ENCODE data around the gene ST6GALNAC1. TPM values are rescaled to one million over a fixed set of nuclear protein-coding genes. Genes with fewer than 3 reads are reported as not detected.

The ST6GALNAC1 gene
- total and polyA plus RNA-seq, 4 donors: 0.16 to 2.1 (median 0.21) TPM; not detected in 1

- no peak for TF ChIP-seq YY1 (IDR thresholded peaks at IDR 0.05)
Measured at GRCh38 chr17:76667491-76667755, 23.9 kb upstream of the ST6GALNAC1 start (continued).

GRCh38 chr17:76660656-76661042, 17.1 kb upstream of the ST6GALNAC1 start:
- no peak overlapping the region for H3K27ac ChIP-seq (ENCODE audit: low read depth in 1 of 2, low read length in 2 of 2)
- no peak for DNase-seq (ENCODE audit: low spot score)

More at GRCh38 chr17:76660656-76661042, 17.1 kb upstream of the ST6GALNAC1 start:
- WGBS: 51% methylated on average over 3 of the region's 3 CpGs
- Histone ChIP-seq H3K36me3 (ENCODE audit: control insufficient read depth in 4 of 4, insufficient read depth in 3 of 4, low read depth in 1 of 4, low read length in 3 of 4) (no peaks in the 10 kb centered on the region), H3K4me3 (ENCODE audit: low read depth in 1 of 3, low read length in 3 of 3) (no peak overlapping the region), H3K4me1 (ENCODE audit: control insufficient read depth in 4 of 4, insufficient read depth in 4 of 4, low read length in 3 of 4) (peaks cover 5 to 15% (median 11%) of the 10 kb centered on the region in 4 donors), H3K9me3 (ENCODE audit: control insufficient read depth in 4 of 4, low read length in 3 of 4) (no peaks in the 10 kb centered on the region), H3K9ac (ENCODE audit: low read depth in 1 of 2, low read length in 2 of 2) (no peak overlapping the region), H3K27me3 (ENCODE audit: control insufficient read depth in 4 of 4, insufficient read depth in 4 of 4, low read length in 3 of 4) (no peaks in the 10 kb centered on the region)
- TF ChIP-seq MAX (IDR thresholded peaks at IDR 0.05): no peak
- no peak for TF ChIP-seq YY1 (IDR thresholded peaks at IDR 0.05)
- TF ChIP-seq TAF1 (conservative IDR thresholded peaks at IDR 0.05): no peak
- no peak for TF ChIP-seq RXRA (IDR thresholded peaks at IDR 0.05)
- TF ChIP-seq HNF4A (conservative IDR thresholded peaks at IDR 0.05): no peak
- TF ChIP-seq NR2F2 (IDR thresholded peaks at IDR 0.05): no peak
- no peak for TF ChIP-seq FOXA2 (IDR thresholded peaks at IDR 0.05)
- no peak for TF ChIP-seq REST (IDR thresholded peaks at IDR 0.05)
- no peak for TF ChIP-seq CTCF (IDR thresholded peaks at IDR 0.05; ENCODE audit: low read depth, low read length, missing input control)
- TF ChIP-seq ATF3 (IDR thresholded peaks at IDR 0.05): no peak
- TF ChIP-seq EGR1 (IDR thresholded peaks at IDR 0.05; ENCODE audit: low read depth in 2 of 2): no peak
- no peak for TF ChIP-seq RAD21 (IDR thresholded peaks at IDR 0.05)
- TF ChIP-seq ZBTB33 (IDR thresholded peaks at IDR 0.05): no peak
- no peak for TF ChIP-seq SP1 (IDR thresholded peaks at IDR 0.05)
- no peak for TF ChIP-seq HNF4G (IDR thresholded peaks at IDR 0.05)
- TF ChIP-seq JUND (IDR thresholded peaks at IDR 0.05): no peak
- no peak for TF ChIP-seq GABPA (IDR thresholded peaks at IDR 0.05 in 1 of 2, conservative IDR thresholded peaks at IDR 0.05 in 1 of 2)
